ENCODE data around the gene CCDC138.

Gene CCDC138

GRCh38 chr2:108918941-108919341, 132.4 kb downstream of the CCDC138 start:
- no peak for DNase-seq (ENCODE audit: low spot score)

GRCh38 chr2:108919571-108920373, 133.2 kb downstream of the CCDC138 start:
- no peak for DNase-seq (ENCODE audit: low spot score)

GRCh38 chr2:108920686-108921085, 134.1 kb downstream of the CCDC138 start:
- no peak for DNase-seq (ENCODE audit: low spot score)

- DNase-seq (ENCODE audit: low spot score): no peak
These were observed 134.8 kb downstream of the CCDC138 start for GRCh38 chr2:108921096-108922030.

- no peak for DNase-seq (ENCODE audit: low spot score)
These were observed 135.8 kb downstream of the CCDC138 start for GRCh38 chr2:108922141-108922915.

GRCh38 chr2:108923019-108923700, 136.6 kb downstream of the CCDC138 start:
- DNase-seq (ENCODE audit: low spot score): no peak

GRCh38 chr2:108923736-108924579, 137.4 kb downstream of the CCDC138 start:
- DNase-seq (ENCODE audit: low spot score): no peak

- DNase-seq (ENCODE audit: low spot score): no peak
These were observed 138.1 kb downstream of the CCDC138 start for GRCh38 chr2:108924580-108925251.

GRCh38 chr2:108925286-108925685, 138.7 kb downstream of the CCDC138 start:
- no peak for DNase-seq (ENCODE audit: low spot score)

GRCh38 chr2:108925735-108926134, 139.2 kb downstream of the CCDC138 start:
- DNase-seq (ENCODE audit: low spot score): no peak

Data from globus pallidus (tissue), 1 donor.